K562 (cell line): ENCODE results near the gene IRF9. TPM values are rescaled to one million over a fixed set of nuclear protein-coding genes. Genes with fewer than 3 reads are reported as not detected.

ENCODE experiments used
- ATAC-seq: fragments of 200-7000 bp; cut with Tn5 transposase; 3 replicates; pipeline ENCODE4 v1.9.1; 2020; ENCODE audit warnings: moderate library complexity
- BruUV-seq: library from RNA; stranded (reverse); fragments of 400-500 nt; replicated peaks from 2 replicates; lab custom pipeline; 2021; lab: Mats Ljungman, UMichigan
- CTCF ChIA-PET: fragments of 300-600 bp; formaldehyde crosslinking; extraction: SDS; loops from one replicate; lab custom pipeline; 2021; ENCODE audit warnings: low intra/inter-chr PET ratio; lab: Yijun Ruan, JAX
- POLR2A ChIA-PET: fragments of 300-600, 350-650 bp; sonication (Branson Sonifier 250); formaldehyde crosslinking; extraction: SDS; loops from one replicate; lab custom pipeline; 2021; ENCODE audit warnings: antibody characterized with exemption, inconsistent platforms; lab: Yijun Ruan, JAX
- DNase-seq, 4 experiments: peaks; one replicate each; pipeline versions ENCODE4 v3.0.0 to v3.0.0-alpha.2; 2011 to 2018; ENCODE audit warnings: low spot score in 3 of 4, mixed read lengths in 3 of 4; ENCODE audit errors: extremely low read depth in 1 of 4
- FAIRE-seq: peaks from 2 replicates; lab custom pipeline; 2011; peaks lifted over from hg19 to GRCh38; lab: Jason Lieb, UNC
- H2AFZ ChIP-seq: 2 replicates; pipeline ENCODE4 v1.6.0; 2011; ENCODE audit warnings: low read depth, low read length, control low read depth, inconsistent platforms
- H3K27ac ChIP-seq: fragments of 200-600 bp; 3 replicates; pipeline ENCODE4 v1.8.0; 2011; ENCODE audit warnings: low read depth, mild to moderate bottlenecking, control low read depth, inconsistent platforms, low read length, moderate library complexity, mixed read lengths; ENCODE audit errors: extremely low read depth
- H3K27me3 ChIP-seq, 2 experiments: fragments of 300-600 bp in 1 of 2; 2 replicates in 1 of 2; 3 replicates in 1 of 2; pipeline versions ENCODE4 v1.6.0 to v1.8.0; 2011; ENCODE audit warnings: inconsistent platforms in 2 of 2, low read length in 2 of 2, mild to moderate bottlenecking in 1 of 2, mixed read lengths in 1 of 2, moderate library complexity in 1 of 2; ENCODE audit not compliant: control insufficient read depth in 2 of 2, insufficient read depth in 2 of 2
- H3K36me3 ChIP-seq: fragments of 300-600 bp; 3 replicates; pipeline ENCODE4 v1.8.0; 2011; ENCODE audit warnings: mild to moderate bottlenecking, low read length, inconsistent platforms; ENCODE audit not compliant: control insufficient read depth, insufficient read depth
- H3K4me1 ChIP-seq, 2 experiments: fragments of 200-600 bp in 1 of 2; replicated peaks in 1 of 2; 2 replicates in 1 of 2; 3 replicates in 1 of 2; pipeline versions ENCODE4 v1.5.1 to v1.8.0; 2011; ENCODE audit warnings: inconsistent platforms in 2 of 2, low read length in 2 of 2, mild to moderate bottlenecking in 1 of 2, mixed read lengths in 1 of 2, moderate library complexity in 1 of 2; ENCODE audit not compliant: control insufficient read depth in 2 of 2, insufficient read depth in 2 of 2
- H3K4me2 ChIP-seq: 2 replicates; pipeline ENCODE4 v1.6.1; 2011; ENCODE audit warnings: low read length, control low read depth, inconsistent platforms, mixed read lengths; ENCODE audit not compliant: insufficient read depth
- H3K4me3 ChIP-seq: fragments of 200-600 bp; sonication (generic), shearing (Covaris generic); 2 replicates; pipeline ENCODE4 v1.5.1; 2016; ENCODE audit warnings: control low read depth, inconsistent platforms
- H3K79me2 ChIP-seq: fragments of 200-600 bp; 3 replicates; pipeline ENCODE4 v1.8.0; 2011; ENCODE audit warnings: low read length, inconsistent platforms; ENCODE audit not compliant: control insufficient read depth, insufficient read depth
- H3K9ac ChIP-seq, 2 experiments: 2 replicates each; pipeline versions ENCODE4 v1.6.0 to v1.6.1; 2011; ENCODE audit warnings: low read depth in 2 of 2, low read length in 2 of 2, control low read depth in 1 of 2, inconsistent platforms in 1 of 2, mild to moderate bottlenecking in 1 of 2, mixed read lengths in 1 of 2; ENCODE audit not compliant: insufficient read depth in 1 of 2
- H3K9me1 ChIP-seq: one replicate; pipeline ENCODE4 v1.6.0; 2011; ENCODE audit warnings: inconsistent platforms, mild to moderate bottlenecking, low read length, moderate library complexity; ENCODE audit not compliant: control insufficient read depth, insufficient read depth
- H3K9me3 ChIP-seq: replicated peaks from 2 replicates; pipeline ENCODE4 v1.5.1; 2011; ENCODE audit warnings: low read depth, low read length, inconsistent platforms; ENCODE audit not compliant: control insufficient read depth, insufficient read depth
- H4K20me1 ChIP-seq: replicated peaks from 2 replicates; pipeline ENCODE4 v1.6.1; 2011; ENCODE audit warnings: low read length, inconsistent platforms, mixed read lengths; ENCODE audit not compliant: control insufficient read depth, insufficient read depth
- ETV6 ChIP-seq, 3 experiments: fragments of 150-350 bp in 1 of 3; sonication (generic) in 1 of 3; formaldehyde crosslinking in 1 of 3; IDR thresholded peaks; 2 replicates each; pipeline versions ENCODE4 v1.6.1 to v1.8.0; 2014 to 2022; ENCODE audit warnings: borderline replicate concordance in 2 of 3, low read depth in 2 of 3, antibody characterized with exemption in 1 of 3, low read length in 1 of 3, mild to moderate bottlenecking in 1 of 3, missing genetic modification reagents in 1 of 3
- KDM5B ChIP-seq: fragments of 200-600 bp; sonication (generic); IDR thresholded peaks from 2 replicates; pipeline ENCODE4 v1.6.1; 2012; ENCODE audit warnings: low read depth, mild to moderate bottlenecking, moderate library complexity, low read length, control low read depth, inconsistent platforms; ENCODE audit not compliant: insufficient replicate concordance
- WGBS: fragments of 100-300 bp; shearing (Covaris generic); methylation state at CpG from one replicate; pipeline ENCODE4 v1.1.6; 2016; ENCODE audit warnings: low coverage, mixed read lengths; ENCODE audit not compliant: insufficient coverage; ENCODE audit errors: missing lambda C conversion rate; 5-methylcytosine and 5-hydroxymethylcytosine counted together
- in situ Hi-C: fragments of 300-500 bp; cut with MboI; formaldehyde crosslinking; loops from 4 replicates; pipeline ENCODE4 v1.15.0; 2018; ENCODE audit warnings: inconsistent platforms, mixed read lengths
- intact Hi-C: fragments of 100-400 bp; cut with micrococcal nuclease; formaldehyde crosslinking; loops from 2 replicates; pipeline ENCODE4 v1.14.2; 2022
- polyA plus RNA-seq, 8 experiments: library from polyadenylated mRNA; depleted of rRNA in 4 of 8; stranded (reverse) in 5 of 8; unstranded in 3 of 8; fragments of >200 nt; fragmentation: Nextera tagmentation in 2 of 8; fragmentation: Illumina TruSeq in 1 of 8; extraction: Ambion mirVana in 2 of 8; extraction: Trizol in 1 of 8; gene quantifications; 2 replicates each; pipeline versions ENCODE4 v1.2.1 to v1.2.3, GENCODE V29; 2011 to 2014; ENCODE audit warnings: inconsistent platforms in 1 of 8, missing spikeins in 1 of 8
- total RNA-seq, 7 experiments: library from RNA; depleted of rRNA in 6 of 7; stranded (reverse); fragments of >200 nt in 6 of 7; fragmentation: Illumina TruSeq in 2 of 7; extraction: Trizol in 2 of 7; gene quantifications; 2 replicates each; pipeline versions ENCODE4 v1.2.1 to v1.2.3, GENCODE V29; 2011 to 2021; ENCODE audit warnings: low replicate concordance in 1 of 7

The IRF9 gene
- total and polyA plus RNA-seq, 9 of the 15 experiments (the other 6 are each of a cell fraction or from before 2014, with no cell fraction given): 0.79 to 14.8 (median 6.1) TPM

GRCh38 chr14:24136684-24137528 is 24.2 kb upstream of the IRF9 start:
- Histone ChIP-seq H3K9ac (peak overlapping the region; percentile 71 to 93; a peak in 3 of 4 replicates), H3K36me3 (peaks cover 24% of the 10 kb centered on the region), H3K9me3 (no peaks in the 10 kb centered on the region), H3K27ac (no peak overlapping the region), H4K20me1 (no peaks in the 10 kb centered on the region; the same call in 1 of the 2 replicates), H3K27me3 (no peaks in the 10 kb centered on the region), H3K4me2 (peak overlapping the region; percentile 72), H2AFZ (no peak overlapping the region), H3K4me1 (peaks cover 7 to 37% of the 10 kb centered on the region in 2 experiments; a peak in 4 of 5 replicates), H3K9me1 (no peaks in the 10 kb centered on the region), H3K4me3 (peak overlapping the region; percentile 92), H3K79me2 (peaks cover 20% of the 10 kb centered on the region)
- FAIRE-seq (no peak), DNase-seq (no peak), ATAC-seq (no peak)
- in situ Hi-C loops (no loop called here), intact Hi-C loops (no loop called here)
- CTCF ChIA-PET: no interaction called here
- peak; percentile 8 for TF ChIP-seq KDM5B
- no peak for TF ChIP-seq ETV6 (IDR thresholded peaks at IDR 0.05; ENCODE audit: borderline replicate concordance in 1 of 2, low read depth in 2 of 2, low read length in 1 of 2)
- no peak for TF ChIP-seq ETV6 (CRISPR knock-in tag; IDR thresholded peaks at IDR 0.05; ENCODE audit: borderline replicate concordance)
- WGBS: 23% methylated on average over 9 of the region's 13 CpGs
- BruUV-seq: no TSS peak
- POLR2A ChIA-PET: interaction anchor here (0.9 to 1.8 kb wide), 3 partner anchors 9 to 22 kb away, joined by 4 read pairs; partner anchors contain the start of genes DCAF11, NRL and PSME2
